Tibial nerve (tissue), 4 donors: ENCODE measurements around the gene GBA2. TPM values are rescaled to one million over a fixed set of nuclear protein-coding genes. Genes with fewer than 3 reads are reported as not detected.
A peak's percentile ranks its signal among the peaks of the same experiment; 100 is the strongest.

Source experiments
- DNase-seq, 2 donors: peaks; one replicate each; pipeline ENCODE4 v3.0.0-alpha.2; 2019; ENCODE audit warnings: low spot score in 2 of 2
- H3K27ac ChIP-seq, 4 donors: fragments of 200-600 bp; sonication (generic) in 3 of 4; one replicate each; pipeline ENCODE4 v1.5.1; 2017 to 2019; ENCODE audit warnings: mild to moderate bottlenecking in 1 of 4
- H3K27me3 ChIP-seq, 2 donors: fragments of 200-600 bp; sonication (generic) in 1 of 2; one replicate each; pipeline versions ENCODE4 v1.5.1 to v1.6.0; 2017 to 2019
- H3K36me3 ChIP-seq, 3 donors: fragments of 200-600 bp; sonication (generic); one replicate each; pipeline ENCODE4 v1.5.1; 2018 to 2019
- H3K4me1 ChIP-seq, 4 donors: fragments of 200-600 bp; sonication (generic) in 3 of 4; one replicate each; pipeline ENCODE4 v1.5.1; 2017 to 2019
- H3K4me3 ChIP-seq, 4 donors: fragments of 200-600 bp; sonication (generic) in 3 of 4; one replicate each; pipeline ENCODE4 v1.5.1; 2017 to 2019; ENCODE audit warnings: mild to moderate bottlenecking in 1 of 4, moderate library complexity in 1 of 4
- H3K9me3 ChIP-seq, 4 donors: fragments of 200-600 bp; sonication (generic) in 3 of 4; one replicate each; pipeline ENCODE4 v1.5.1; 2017 to 2019
- EP300 ChIP-seq, 2 donors: sonication (generic); formaldehyde crosslinking; IDR thresholded peaks; one replicate each; pipeline ENCODE4 v1.6.1; 2017; ENCODE audit warnings: antibody characterized with exemption in 2 of 2, mild to moderate bottlenecking in 1 of 2
- POLR2A ChIP-seq, 2 donors: fragments of 450-650 bp; IDR thresholded peaks; one replicate each; pipeline ENCODE4 v1.6.1; 2017; ENCODE audit warnings: antibody characterized with exemption in 2 of 2, mild to moderate bottlenecking in 2 of 2, moderate library complexity in 2 of 2
- WGBS, 2 donors: methylation state at CpG; one replicate each; pipeline ENCODE4 v1.1.5; 2018; 5-methylcytosine and 5-hydroxymethylcytosine counted together
- total RNA-seq, 4 donors: library from RNA; depleted of rRNA; stranded (reverse); fragments of >200 nt; gene quantifications; one replicate each; pipeline ENCODE4 v1.1.0, GENCODE V29; 2016
- TF ChIP-seq, protein P1 (sequence below), 5 experiments: fragments of 200-600 bp in 3 of 5; fragments of 450-650 bp in 2 of 5; sonication (generic) in 3 of 5; IDR thresholded peaks; one replicate each; pipeline ENCODE4 v1.5.1; 2016 to 2019; ENCODE audit warnings: antibody characterized with exemption in 5 of 5, mild to moderate bottlenecking in 3 of 5, moderate library complexity in 2 of 5

The GBA2 gene
- total RNA-seq, 4 donors from 2014 or later = 63.8 to 92.1 (median 66.1) TPM

DNA sequence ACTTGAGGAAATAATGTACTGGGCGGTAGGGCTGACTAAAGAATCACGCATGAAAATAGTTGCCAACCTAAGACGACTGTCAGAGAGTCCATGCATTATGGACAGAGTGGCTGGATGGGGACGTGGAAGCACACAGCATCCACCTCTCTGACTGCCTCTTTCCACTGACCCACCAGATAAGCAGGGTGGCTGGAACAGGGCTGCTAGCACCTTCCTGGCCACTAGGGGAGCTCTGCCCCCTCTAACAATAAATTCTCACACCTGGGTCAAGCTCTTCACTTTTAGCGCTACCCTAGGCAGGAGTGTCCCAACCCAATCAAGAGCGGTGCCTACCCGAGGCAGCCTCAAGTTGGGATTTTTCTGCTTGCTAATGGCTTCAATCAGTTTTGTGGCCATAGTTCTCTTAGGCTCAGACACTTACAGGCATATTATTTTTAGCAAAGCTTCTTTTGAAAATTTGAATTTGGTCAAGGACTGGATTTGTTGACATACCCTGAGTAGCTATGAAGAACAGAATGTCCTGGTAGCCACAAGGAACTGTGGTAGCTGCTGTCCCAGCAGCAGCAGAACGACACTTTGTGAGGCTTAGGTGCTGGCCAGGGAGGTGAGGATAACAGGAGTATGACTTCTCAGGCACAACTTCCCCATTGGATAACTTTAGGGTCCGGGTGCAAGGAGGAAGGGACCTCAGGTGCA lies 52.4 kb downstream of the GBA2 start:
- Histone ChIP-seq H3K9me3 (no peaks in the 10 kb centered on the region), H3K4me1 (peaks cover 0 to 33% (median 4%) of the 10 kb centered on the region in 4 donors), H3K4me3 (no peak overlapping the region), H3K36me3 (peaks cover 0 to 60% (median 32%) of the 10 kb centered on the region in 3 donors), H3K27ac (peak overlapping the region in 3 of 4 donors; percentile 32 to 81 (median 55)), H3K27me3 (no peaks in the 10 kb centered on the region)
- WGBS, 2 donors = 41 to 48% methylated on average over 9 of the region's 9 CpGs
- DNase-seq = peak; percentile 40 to 60
- TF ChIP-seq, protein P1, sequence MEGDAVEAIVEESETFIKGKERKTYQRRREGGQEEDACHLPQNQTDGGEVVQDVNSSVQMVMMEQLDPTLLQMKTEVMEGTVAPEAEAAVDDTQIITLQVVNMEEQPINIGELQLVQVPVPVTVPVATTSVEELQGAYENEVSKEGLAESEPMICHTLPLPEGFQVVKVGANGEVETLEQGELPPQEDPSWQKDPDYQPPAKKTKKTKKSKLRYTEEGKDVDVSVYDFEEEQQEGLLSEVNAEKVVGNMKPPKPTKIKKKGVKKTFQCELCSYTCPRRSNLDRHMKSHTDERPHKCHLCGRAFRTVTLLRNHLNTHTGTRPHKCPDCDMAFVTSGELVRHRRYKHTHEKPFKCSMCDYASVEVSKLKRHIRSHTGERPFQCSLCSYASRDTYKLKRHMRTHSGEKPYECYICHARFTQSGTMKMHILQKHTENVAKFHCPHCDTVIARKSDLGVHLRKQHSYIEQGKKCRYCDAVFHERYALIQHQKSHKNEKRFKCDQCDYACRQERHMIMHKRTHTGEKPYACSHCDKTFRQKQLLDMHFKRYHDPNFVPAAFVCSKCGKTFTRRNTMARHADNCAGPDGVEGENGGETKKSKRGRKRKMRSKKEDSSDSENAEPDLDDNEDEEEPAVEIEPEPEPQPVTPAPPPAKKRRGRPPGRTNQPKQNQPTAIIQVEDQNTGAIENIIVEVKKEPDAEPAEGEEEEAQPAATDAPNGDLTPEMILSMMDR (IDR thresholded peaks at IDR 0.05) = peak; percentile 75 to 89 (median 82)
- TF ChIP-seq EP300 (IDR thresholded peaks at IDR 0.05) = peak in 1 of 2 donors; percentile 38
- TF ChIP-seq POLR2A (IDR thresholded peaks at IDR 0.05) = no peak

GRCh38 chr9:35695943-35696401 lies 53.1 kb downstream of the GBA2 start:
- Histone ChIP-seq H3K27ac (peak overlapping the region in 3 of 4 donors; percentile 35 to 81 (median 55)), H3K27me3 (no peaks in the 10 kb centered on the region), H3K9me3 (no peaks in the 10 kb centered on the region), H3K4me3 (no peak overlapping the region), H3K4me1 (peaks cover 0 to 40% (median 4%) of the 10 kb centered on the region in 4 donors), H3K36me3 (peaks cover 0 to 53% (median 28%) of the 10 kb centered on the region in 3 donors)
- DNase-seq = no peak
- no peak for TF ChIP-seq POLR2A (IDR thresholded peaks at IDR 0.05)
- TF ChIP-seq, protein P1 (IDR thresholded peaks at IDR 0.05) = no peak
- no peak for TF ChIP-seq EP300 (IDR thresholded peaks at IDR 0.05)
- 89 to 94% methylated on average over 3 of the region's 3 CpGs for WGBS, 2 donors

GRCh38 chr9:35691757-35692301 lies 57.2 kb downstream of the GBA2 start:
- peak in 1 of 2 donors; percentile 4 for TF ChIP-seq EP300 (IDR thresholded peaks at IDR 0.05)
- no peak for TF ChIP-seq POLR2A (IDR thresholded peaks at IDR 0.05)
- Histone ChIP-seq H3K4me3 (no peak overlapping the region), H3K4me1 (peaks cover 0 to 66% (median 7%) of the 10 kb centered on the region in 4 donors), H3K36me3 (peaks cover 0 to 12% (median 0%) of the 10 kb centered on the region in 3 donors), H3K27ac (peak overlapping the region; percentile 93 to 97 (median 95)), H3K9me3 (no peaks in the 10 kb centered on the region), H3K27me3 (no peaks in the 10 kb centered on the region)
- no peak for DNase-seq
- WGBS, 2 donors = 59 to 61% methylated on average over 13 of the region's 13 CpGs

DNA sequence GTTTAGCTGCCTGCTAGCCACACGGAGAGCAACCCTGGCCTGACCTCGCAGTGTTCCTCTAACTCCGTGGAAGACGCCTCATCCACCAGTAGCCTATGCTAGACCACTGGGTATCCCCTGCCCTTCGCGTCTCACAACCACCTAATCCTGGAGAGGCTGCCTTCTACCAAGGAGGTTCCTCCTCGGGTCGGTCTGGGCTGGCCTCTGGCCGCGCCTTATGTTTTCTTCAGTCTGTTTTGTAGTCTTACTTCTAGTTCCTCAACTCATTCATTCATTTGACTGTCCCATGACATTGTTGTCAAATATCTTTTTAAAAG lies 57.7 kb downstream of the GBA2 start:
- TF ChIP-seq EP300 (IDR thresholded peaks at IDR 0.05) = no peak
- TF ChIP-seq, protein P1 (IDR thresholded peaks at IDR 0.05) = no peak
- TF ChIP-seq POLR2A (IDR thresholded peaks at IDR 0.05) = no peak
- peaks cover 0 to 66% (median 6%) of the 10 kb centered on the region in 4 donors for H3K4me1 ChIP-seq
- H3K4me3 ChIP-seq = peak overlapping the region; percentile 63 to 92 (median 75)
- H3K9me3 ChIP-seq = no peaks in the 10 kb centered on the region
- 10 to 12% methylated on average over 10 of the region's 10 CpGs for WGBS, 2 donors
- H3K27ac ChIP-seq = peak overlapping the region; percentile 93 to 97 (median 95)
- no peaks in the 10 kb centered on the region for H3K27me3 ChIP-seq
- H3K36me3 ChIP-seq = peaks cover 0 to 8% (median 0%) of the 10 kb centered on the region in 3 donors
- no peak for DNase-seq

DNA sequence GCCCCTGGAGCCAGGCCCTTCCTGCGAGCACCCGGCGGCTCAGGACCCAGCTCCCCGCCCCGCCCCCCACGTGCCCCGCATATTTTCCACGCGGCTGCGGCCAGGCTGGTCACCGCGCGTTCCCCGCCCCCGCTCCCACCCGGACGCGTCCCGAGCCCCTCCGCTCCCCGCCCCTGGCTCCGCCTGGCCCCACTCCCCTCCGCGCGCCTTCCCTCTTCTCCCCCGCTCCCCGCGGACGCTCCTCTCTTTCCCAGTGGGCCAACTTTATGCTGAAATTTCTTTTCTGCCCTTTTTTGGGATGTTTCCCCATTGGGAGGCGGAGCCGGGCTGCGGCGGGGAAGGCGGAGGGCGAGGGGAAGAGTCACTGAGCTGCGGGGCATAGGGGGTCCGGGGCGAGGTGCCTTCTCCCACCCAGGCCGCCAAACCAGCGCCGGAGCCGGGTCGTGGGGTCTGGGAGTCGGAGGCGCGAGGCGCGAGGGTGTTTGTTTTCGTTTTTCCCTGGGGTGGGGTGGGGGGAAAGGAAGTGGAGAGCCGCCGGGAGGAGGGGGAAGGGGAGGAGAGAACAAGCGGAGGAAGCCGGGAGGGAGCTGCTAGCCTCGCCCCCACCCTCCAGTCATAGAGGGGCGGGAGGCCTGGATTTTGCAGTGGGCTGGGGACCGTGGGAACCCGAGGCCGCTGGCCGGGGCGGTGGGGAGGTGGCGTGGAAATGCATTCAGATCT lies 58.3 kb downstream of the GBA2 start:
- no peaks in the 10 kb centered on the region for H3K27me3 ChIP-seq
- no peaks in the 10 kb centered on the region for H3K9me3 ChIP-seq
- peaks cover 0 to 68% (median 8%) of the 10 kb centered on the region in 4 donors for H3K4me1 ChIP-seq
- DNase-seq = peak; percentile 60 to 66
- H3K4me3 ChIP-seq = peak overlapping the region; percentile 63 to 92 (median 75)
- peaks cover 0 to 7% (median 0%) of the 10 kb centered on the region in 3 donors for H3K36me3 ChIP-seq
- H3K27ac ChIP-seq = peak overlapping the region; percentile 93 to 97 (median 95)
- 1 to 2% methylated on average over 42 to 46 of the region's 61 CpGs for WGBS, 2 donors
- TF ChIP-seq EP300 (IDR thresholded peaks at IDR 0.05) (peak in 1 of 2 donors; percentile 75), POLR2A (IDR thresholded peaks at IDR 0.05) (peak in 1 of 2 donors; percentile 24)
- TF ChIP-seq, protein P1 (IDR thresholded peaks at IDR 0.05) = no peak
